RWPE2 (cell line): Measurements from ENCODE around the gene CYFIP1.
"Not testable (repeated sequence)": the region's sequence is repeated elsewhere in the genome, so short reads cannot be mapped to it uniquely, and the experiment has no call there.

Experiments
- ATAC-seq: fragments of 200-7000 bp; cut with Tn5 transposase; 3 replicates; pipeline ENCODE4 v1.9.1; 2021; ENCODE audit warnings: low read depth
- DNase-seq: peaks from one replicate; pipeline ENCODE4 v3.0.0-alpha.2; 2020; ENCODE audit warnings: low spot score
- H3K27ac ChIP-seq: fragments of 450-650 bp; 2 replicates; pipeline ENCODE4 v1.5.1; 2017; ENCODE audit warnings: mild to moderate bottlenecking; ENCODE audit not compliant: poor library complexity, severe bottlenecking
- H3K27me3 ChIP-seq: fragments of 250-450 bp; sonication (Bioruptor Pico); 2 replicates; pipeline ENCODE4 v1.5.1; 2021; ENCODE audit warnings: mild to moderate bottlenecking, moderate library complexity; ENCODE audit not compliant: insufficient read depth, poor library complexity, severe bottlenecking
- H3K36me3 ChIP-seq: fragments of 250-450 bp; sonication (Bioruptor Pico); 2 replicates; pipeline ENCODE4 v1.5.1; 2020; ENCODE audit warnings: low read depth, mild to moderate bottlenecking, moderate library complexity
- H3K4me1 ChIP-seq: fragments of 250-450 bp; sonication (Bioruptor Pico); 2 replicates; pipeline ENCODE4 v1.5.1; 2021; ENCODE audit warnings: mild to moderate bottlenecking, moderate library complexity; ENCODE audit not compliant: insufficient read depth, poor library complexity, severe bottlenecking
- H3K4me3 ChIP-seq: fragments of 250-450 bp; sonication (Bioruptor Pico); 2 replicates; pipeline ENCODE4 v1.5.1; 2021; ENCODE audit warnings: mild to moderate bottlenecking, moderate library complexity; ENCODE audit not compliant: severe bottlenecking
- H3K9me3 ChIP-seq: fragments of 250-450 bp; sonication (Bioruptor Pico); 2 replicates; pipeline ENCODE4 v1.5.1; 2021; ENCODE audit warnings: mild to moderate bottlenecking, moderate library complexity; ENCODE audit not compliant: severe bottlenecking
- CTCF ChIP-seq: fragments of 450-650 bp; IDR thresholded peaks from one replicate; pipeline ENCODE4 v1.5.1; 2017; ENCODE audit warnings: mild to moderate bottlenecking, moderate library complexity; ENCODE audit not compliant: poor library complexity, severe bottlenecking

CYFIP1 gene

GRCh38 chr15:22992024-22992326 lies 11.8 kb upstream of the CYFIP1 start:
- Histone ChIP-seq H3K27me3 (no peaks in the 10 kb centered on the region), H3K4me1 (no peaks in the 10 kb centered on the region), H3K27ac (no peak overlapping the region), H3K4me3 (no peak overlapping the region), H3K9me3 (no peaks in the 10 kb centered on the region), H3K36me3 (peaks cover 20% of the 10 kb centered on the region)
- no peak for ATAC-seq
- DNase-seq: peak; percentile 34
- no peak for TF ChIP-seq CTCF

- Histone ChIP-seq H3K4me1 (no peaks in the 10 kb centered on the region), H3K4me3 (no peak overlapping the region), H3K36me3 (peaks cover 12% of the 10 kb centered on the region), H3K27me3 (no peaks in the 10 kb centered on the region), H3K9me3 (no peaks in the 10 kb centered on the region), H3K27ac (no peak overlapping the region)
- DNase-seq (peak; percentile 45), ATAC-seq (peak; percentile 38; the same call in 2 of the 3 replicates)
- TF ChIP-seq CTCF: no peak
These were observed 9.7 kb upstream of the CYFIP1 start for GRCh38 chr15:22989576-22990477.

- ATAC-seq: no peak
- no peak for TF ChIP-seq CTCF
- H3K4me1 ChIP-seq: no peaks in the 10 kb centered on the region
- peak; percentile 40 for DNase-seq
- H3K27me3 ChIP-seq: no peaks in the 10 kb centered on the region
- peaks cover 2% of the 10 kb centered on the region; the same call in 1 of the 2 replicates for H3K36me3 ChIP-seq
- no peak overlapping the region for H3K27ac ChIP-seq
- no peaks in the 10 kb centered on the region for H3K9me3 ChIP-seq
- no peak overlapping the region for H3K4me3 ChIP-seq
These were observed 8.6 kb upstream of the CYFIP1 start for GRCh38 chr15:22988811-22989210.

GRCh38 chr15:22981931-22982330 lies 1.8 kb upstream of the CYFIP1 start:
- not testable (repeated sequence) for ATAC-seq, H3K27ac ChIP-seq, H3K27me3 ChIP-seq, H3K9me3 ChIP-seq, H3K4me1 ChIP-seq, H3K4me3 ChIP-seq, H3K36me3 ChIP-seq
- peak; percentile 24 for DNase-seq

GRCh38 chr15:22981051-22981840 lies 1.1 kb upstream of the CYFIP1 start:
- ATAC-seq: no peak
- TF ChIP-seq CTCF: no peak
- H3K4me1 ChIP-seq: no peaks in the 10 kb centered on the region

More at GRCh38 chr15:22981051-22981840, 1.1 kb upstream of the CYFIP1 start:
- DNase-seq: peak; percentile 25
- H3K9me3 ChIP-seq: no peaks in the 10 kb centered on the region
- H3K36me3 ChIP-seq: no peaks in the 10 kb centered on the region
- H3K4me3 ChIP-seq: peak overlapping the region; percentile 86
- H3K27me3 ChIP-seq: no peaks in the 10 kb centered on the region
- H3K27ac ChIP-seq: peak overlapping the region; percentile 71
